ENCODE results near the gene DNAJB9. TPM values are rescaled to one million over a fixed set of nuclear protein-coding genes. Genes with fewer than 3 reads are reported as not detected.

DNAJB9 gene
- total and polyA plus RNA-seq, 2 of the 8 experiments (the other 6 are each of a cell fraction or from before 2014, with no cell fraction given): 1.8 to 9.7 TPM

DNA sequence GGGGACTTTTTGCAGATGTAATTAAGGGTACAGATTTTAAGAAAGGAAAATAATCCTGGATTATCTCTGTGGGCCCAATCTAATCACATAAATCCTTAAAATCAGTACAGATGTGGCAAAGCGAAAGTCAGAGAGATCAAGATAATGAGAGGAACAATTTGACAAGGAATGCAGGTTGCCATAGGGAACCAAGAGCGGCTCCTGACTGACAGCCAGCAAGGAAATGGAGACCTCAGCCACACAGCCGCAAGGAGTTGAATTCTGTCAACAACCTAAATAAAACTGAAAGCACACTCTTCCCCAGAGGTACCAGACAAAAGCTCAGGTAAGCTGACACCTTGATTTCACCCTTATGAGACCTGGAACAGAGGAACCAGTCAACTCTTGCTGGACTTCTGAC, 40.3 kb upstream of the DNAJB9 start:
- H3K23ac ChIP-seq (ENCODE audit: insufficient read length): no peak overlapping the region
- no peak overlapping the region for H2AFZ ChIP-seq (ENCODE audit: low read length)
- no peak overlapping the region for H2BK20ac ChIP-seq (ENCODE audit: low read length)
- H3K9me3 ChIP-seq (ENCODE audit: insufficient read depth in 2 of 2, low read depth in 1 of 2, low read length in 1 of 2): no peaks in the 10 kb centered on the region
- DNase-seq (ENCODE audit: low read depth in 1 of 2, low spot score in 2 of 2): no peak
- H4K20me1 ChIP-seq (replicated peaks in 1 of 2; ENCODE audit: control insufficient read depth in 1 of 2, insufficient read depth in 2 of 2, low read length in 2 of 2): no peaks in the 10 kb centered on the region
- H3K23me2 ChIP-seq (ENCODE audit: low read depth, low read length): peaks cover 4% of the 10 kb centered on the region; the same call in 1 of the 2 replicates
- POLR2A ChIA-PET (ENCODE audit: partially characterized antibody): interaction anchor here (1.4 to 2.0 kb wide), 2 partner anchors 11 to 41 kb away, joined by 3 to 5 read pairs; partner anchors contain the start of genes DNAJB9 and THAP5
- no peak overlapping the region for H3K14ac ChIP-seq (ENCODE audit: insufficient read length)
- no peaks in the 10 kb centered on the region for H3K36me3 ChIP-seq (ENCODE audit: control insufficient read depth in 2 of 4, insufficient read depth in 4 of 4, low read length in 3 of 4)
- H3K4ac ChIP-seq (replicated peaks; ENCODE audit: insufficient read length, low read depth, low read length): no peak overlapping the region
- no peaks in the 10 kb centered on the region for H3K27me3 ChIP-seq (replicated peaks in 1 of 4; ENCODE audit: control insufficient read depth in 3 of 4, extremely low read depth in 1 of 4, insufficient read depth in 3 of 4, low read length in 3 of 4)
- no peak overlapping the region for H4K8ac ChIP-seq (ENCODE audit: extremely low read depth, insufficient read depth, low read length)
- H3K4me1 ChIP-seq (replicated peaks in 1 of 4; ENCODE audit: control insufficient read depth in 3 of 4, insufficient read depth in 4 of 4, low read length in 3 of 4): peaks cover 0 to 2% (median under 1%) of the 10 kb centered on the region in 4 experiments; a peak in 1 of 7 replicates
- no peak for TF ChIP-seq NRF1 (IDR thresholded peaks at IDR 0.05; ENCODE audit: low read depth, low read length)
- no peak for TF ChIP-seq EGR1 (IDR thresholded peaks at IDR 0.05; ENCODE audit: borderline replicate concordance, low read depth, low read length)
- no peak for TF ChIP-seq EP300 (IDR thresholded peaks at IDR 0.05; ENCODE audit: borderline replicate concordance in 1 of 2, low read depth in 2 of 2, low read length in 2 of 2)
- no peak for TF ChIP-seq RXRA (IDR thresholded peaks at IDR 0.05; ENCODE audit: insufficient read depth, low read depth, low read length)
- TF ChIP-seq SIX5 (IDR thresholded peaks at IDR 0.05; ENCODE audit: low read depth, low read length): no peak
- TF ChIP-seq, protein P1, sequence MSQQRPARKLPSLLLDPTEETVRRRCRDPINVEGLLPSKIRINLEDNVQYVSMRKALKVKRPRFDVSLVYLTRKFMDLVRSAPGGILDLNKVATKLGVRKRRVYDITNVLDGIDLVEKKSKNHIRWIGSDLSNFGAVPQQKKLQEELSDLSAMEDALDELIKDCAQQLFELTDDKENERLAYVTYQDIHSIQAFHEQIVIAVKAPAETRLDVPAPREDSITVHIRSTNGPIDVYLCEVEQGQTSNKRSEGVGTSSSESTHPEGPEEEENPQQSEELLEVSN (IDR thresholded peaks at IDR 0.05): no peak
- no peak for TF ChIP-seq CBX8 (IDR thresholded peaks at IDR 0.05; ENCODE audit: borderline replicate concordance, low read depth, low read length)
- TF ChIP-seq HDAC6 (IDR thresholded peaks at IDR 0.05; ENCODE audit: low read depth, low read length): no peak
- no peak for TF ChIP-seq GABPA (IDR thresholded peaks at IDR 0.05; ENCODE audit: borderline replicate concordance, insufficient read depth, low read length)
- no peak overlapping the region for H2AK5ac ChIP-seq (ENCODE audit: low read depth, low read length)
- H3K79me2 ChIP-seq (ENCODE audit: control insufficient read depth in 1 of 2, insufficient read depth in 2 of 2, low read length in 2 of 2): peaks cover 0 to 10% of the 10 kb centered on the region in 2 experiments; a peak in 2 of 4 replicates
- no peak overlapping the region for H2BK12ac ChIP-seq (ENCODE audit: low read depth, low read length)
- H3K18ac ChIP-seq (ENCODE audit: extremely low read depth, low read length): no peak overlapping the region
- no peak overlapping the region for H3K27ac ChIP-seq (ENCODE audit: low read depth, low read length)
- H2BK15ac ChIP-seq (ENCODE audit: low read length): no peak overlapping the region
- no peak overlapping the region for H3K56ac ChIP-seq (replicated peaks; ENCODE audit: insufficient read length, low read depth, low read length)
- no peak overlapping the region for H2BK5ac ChIP-seq (ENCODE audit: low read depth, low read length)
- H3K9ac ChIP-seq (replicated peaks in 1 of 4; ENCODE audit: extremely low read depth in 1 of 4, low read depth in 3 of 4, low read length in 3 of 4): no peak overlapping the region
- no peak overlapping the region for H2BK120ac ChIP-seq (replicated peaks; ENCODE audit: low read depth, low read length)
- H4K5ac ChIP-seq (ENCODE audit: insufficient read length, low read depth, low read length): no peak overlapping the region
- no peak for FAIRE-seq
- WGBS, 2 experiments (ENCODE audit: extremely low coverage in 1 of 2, insufficient coverage in 1 of 2, insufficient read length in 1 of 2, insufficient replicate concordance in 2 of 2, low coverage in 1 of 2, low lambda C conversion rate in 2 of 2, missing lambda C conversion rate in 1 of 2): 89% methylated on average over 3 of the region's 3 CpGs; no CpG with 5 or more reads in 1 of the 2 experiments
- no peak overlapping the region for H3K4me2 ChIP-seq (ENCODE audit: insufficient read depth in 1 of 2, low read depth in 2 of 2, low read length in 2 of 2)
- no peak overlapping the region for H3K4me3 ChIP-seq (ENCODE audit: extremely low read depth in 1 of 4, insufficient read depth in 2 of 4, low read depth in 3 of 4, low read length in 4 of 4)
- H4K91ac ChIP-seq (replicated peaks; ENCODE audit: insufficient read length, low read length): no peak overlapping the region
- CTCF ChIA-PET (ENCODE audit: partially characterized antibody): interaction anchor here (1.2 kb wide), 1 partner anchor 46 kb away, joined by 5 read pairs; no protein-coding TSS in a partner anchor
- 0 out of 2 replicates have a peak, but pooled peaks cover 2% of the 10 kb centered on the region for H3K79me1 ChIP-seq (ENCODE audit: low read depth, low read length)
